HG03378 (cell line): ENCODE measurements around the gene MTRR.

Source experiments
- ATAC-seq: cut with Tn5 transposase; IDR thresholded peaks from one replicate; pipeline ENCODE4 v1.9.1; 2021; ENCODE audit warnings: mild to moderate bottlenecking, moderate library complexity; ENCODE audit not compliant: unreplicated experiment

MTRR gene

GRCh38 chr5:7868773-7869473 lies at the start of gene MTRR, which contains the start of gene FASTKD3:
MTRR (plus strand) TSS chr5:7869148; CDS start chr5:7870795, 1,647 bp downstream.
FASTKD3 (minus strand) TSS chr5:7869031; CDS start chr5:7868083, 948 bp downstream.
- ATAC-seq = peak; percentile 98

GRCh38 chr5:7822449-7822848 lies 46.5 kb upstream of the MTRR start:
- no peak for ATAC-seq

GRCh38 chr5:7823594-7823993 lies 45.4 kb upstream of the MTRR start:
- no peak for ATAC-seq

- ATAC-seq = no peak
Measured at GRCh38 chr5:7824995-7825394, 44.0 kb upstream of the MTRR start.

GRCh38 chr5:7825630-7826029 lies 43.3 kb upstream of the MTRR start:
- ATAC-seq = no peak

- no peak for ATAC-seq
Measured at GRCh38 chr5:7827610-7828009, 41.3 kb upstream of the MTRR start.

- ATAC-seq = no peak
Measured at GRCh38 chr5:7828269-7828668, 40.7 kb upstream of the MTRR start.

- no peak for ATAC-seq
Measured at GRCh38 chr5:7834982-7835381, 34.0 kb upstream of the MTRR start.

GRCh38 chr5:7837403-7837802 lies 31.5 kb upstream of the MTRR start:
- no peak for ATAC-seq

- no peak for ATAC-seq
Measured at GRCh38 chr5:7842531-7842930, 26.4 kb upstream of the MTRR start.

- ATAC-seq = no peak
Measured at GRCh38 chr5:7844901-7845300, 24.0 kb upstream of the MTRR start.

- ATAC-seq = no peak
Measured at GRCh38 chr5:7845557-7845956, 23.4 kb upstream of the MTRR start.

GRCh38 chr5:7846327-7846726 lies 22.6 kb upstream of the MTRR start:
- no peak for ATAC-seq

- no peak for ATAC-seq
Measured at GRCh38 chr5:7848296-7848695, 20.7 kb upstream of the MTRR start.

- no peak for ATAC-seq
Measured at GRCh38 chr5:7849681-7850394, 19.1 kb upstream of the MTRR start.

- ATAC-seq = no peak
Measured at GRCh38 chr5:7850395-7851239, 18.3 kb upstream of the MTRR start, which contains the start of gene CFAP90. CFAP90 (minus strand) TSS chr5:7851133; CDS start chr5:7851021, 112 bp downstream.

GRCh38 chr5:7851240-7851592 lies 17.7 kb upstream of the MTRR start:
- no peak for ATAC-seq

GRCh38 chr5:7851617-7852289 lies 17.2 kb upstream of the MTRR start:
- no peak for ATAC-seq

GRCh38 chr5:7852542-7852941 lies 16.4 kb upstream of the MTRR start:
- ATAC-seq = peak; percentile 44

GRCh38 chr5:7852988-7853387 lies 16.0 kb upstream of the MTRR start:
- no peak for ATAC-seq

- no peak for ATAC-seq
Measured at GRCh38 chr5:7855611-7856010, 13.3 kb upstream of the MTRR start.
